GM12878 (cell line): ENCODE data around the gene ROBO1.

Experiments
- MXI1 ChIP-seq: fragments of 150-350 bp; IDR thresholded peaks from 2 replicates; pipeline ENCODE4 v1.6.1; 2011; ENCODE audit warnings: low read depth, mild to moderate bottlenecking, inconsistent platforms, low read length, improper control_type of control experiment
- POLR2AphosphoS5 ChIP-seq: IDR thresholded peaks from 2 replicates; pipeline ENCODE4 v1.6.1; 2011; ENCODE audit warnings: mild to moderate bottlenecking, low read length, inconsistent platforms

DNA sequence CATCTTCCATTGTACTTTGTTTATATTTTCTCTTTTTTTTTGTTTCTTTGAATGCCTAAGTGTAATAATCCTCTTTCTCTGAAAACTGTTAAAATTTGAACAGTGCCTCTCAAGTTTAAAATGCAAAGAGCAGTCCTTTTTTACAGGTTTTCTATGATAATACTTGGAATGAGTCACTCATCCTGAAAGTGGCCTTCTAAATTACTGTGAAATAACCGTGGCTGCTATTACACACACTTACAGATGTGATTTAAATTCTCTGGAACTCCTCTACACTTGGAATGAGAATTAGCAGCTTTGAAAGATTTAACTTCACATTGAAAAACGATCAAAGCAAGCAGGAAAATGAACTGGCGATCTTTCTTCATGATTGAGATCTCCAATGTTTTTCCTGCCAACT is 105.9 kb downstream of the ROBO1 start:
- TF ChIP-seq POLR2AphosphoS5, result no peak
- no peak for TF ChIP-seq MXI1
